ENCODE measurements around the gene PTPRD. TPM values are rescaled to one million over a fixed set of nuclear protein-coding genes. Genes with fewer than 3 reads are reported as not detected.

PTPRD gene
- total RNA-seq, 2 experiments from 2014 or later = 0.10 TPM; not detected in 1

GRCh38 chr9:8904771-8905515 lies 1707.9 kb downstream of the PTPRD start:
- intact Hi-C loops (cut with micrococcal nuclease) = no loop called here
- POLR2A ChIA-PET = no interaction called here
- H3K4me3 Mint-ChIP-seq = no peak overlapping the region
- no peaks in the 10 kb centered on the region for H3K36me3 Mint-ChIP-seq
- no peak overlapping the region for H3K27ac Mint-ChIP-seq
- peaks cover 2% of the 10 kb centered on the region for H3K9me3 Mint-ChIP-seq
- H3K27me3 Mint-ChIP-seq = no peaks in the 10 kb centered on the region
- no peak for DNase-seq
- H3K4me1 Mint-ChIP-seq (ENCODE audit: low read depth) = no peaks in the 10 kb centered on the region
- CTCF ChIA-PET = no interaction called here

DNA sequence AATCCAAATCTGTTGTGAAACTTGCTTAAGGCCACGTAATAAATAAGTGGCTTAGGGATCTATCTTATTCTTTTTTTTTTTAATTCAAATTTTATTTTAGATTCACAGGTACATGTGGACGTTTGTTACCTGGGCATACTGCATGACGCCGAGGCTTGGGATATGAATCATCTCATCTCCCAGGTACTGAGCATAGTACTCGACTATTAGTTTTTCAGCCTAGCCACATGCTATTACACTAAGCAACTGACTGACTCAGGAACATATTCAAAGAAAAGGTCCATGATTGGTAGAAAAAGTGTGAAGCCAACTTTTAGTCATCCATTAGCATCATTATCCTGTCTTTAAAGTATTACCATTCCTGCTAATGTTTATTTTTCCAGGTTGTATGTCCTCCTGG lies 1709.7 kb downstream of the PTPRD start:
- no peak overlapping the region for H3K4me3 Mint-ChIP-seq
- ChIA-PET CTCF (no interaction called here), POLR2A (no interaction called here)
- no peaks in the 10 kb centered on the region for H3K4me1 Mint-ChIP-seq (ENCODE audit: low read depth)
- H3K36me3 Mint-ChIP-seq = no peaks in the 10 kb centered on the region
- H3K27ac Mint-ChIP-seq = no peak overlapping the region
- H3K27me3 Mint-ChIP-seq = no peaks in the 10 kb centered on the region
- DNase-seq = no peak
- intact Hi-C loops (cut with micrococcal nuclease) = no loop called here
- no peaks in the 10 kb centered on the region for H3K9me3 Mint-ChIP-seq

- CTCF ChIA-PET = no interaction called here
- Mint-ChIP-seq H3K36me3 (no peaks in the 10 kb centered on the region), H3K27ac (no peak overlapping the region), H3K27me3 (no peaks in the 10 kb centered on the region), H3K4me1 (ENCODE audit: low read depth) (no peaks in the 10 kb centered on the region), H3K9me3 (no peaks in the 10 kb centered on the region), H3K4me3 (no peak overlapping the region)
- POLR2A ChIA-PET = no interaction called here
- intact Hi-C loops (cut with micrococcal nuclease) = no loop called here
- DNase-seq = no peak
Observed at GRCh38 chr9:8901146-8901545, 1711.7 kb downstream of the PTPRD start.

DNA sequence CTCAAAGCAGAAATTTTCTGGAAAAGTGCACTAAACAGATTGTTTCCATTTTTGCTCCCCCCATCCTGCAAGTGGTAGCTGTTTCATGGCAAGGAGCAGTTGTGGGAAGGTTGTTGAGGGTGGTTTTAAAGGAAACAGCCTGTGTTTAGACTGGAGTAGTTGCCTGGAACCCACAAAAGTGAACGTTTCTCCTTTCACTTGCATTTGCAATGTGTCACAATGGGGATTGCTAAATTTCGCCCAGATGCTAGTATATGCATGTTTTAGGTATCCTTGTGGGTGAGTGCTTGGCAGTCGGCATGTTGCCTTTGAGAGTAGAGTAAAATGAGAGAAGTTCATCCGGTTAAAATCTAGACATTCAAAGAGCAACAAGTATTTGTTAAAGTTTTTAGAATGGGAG lies 1713.3 kb downstream of the PTPRD start:
- H3K4me3 Mint-ChIP-seq = no peak overlapping the region
- intact Hi-C loops (cut with micrococcal nuclease) = loop anchor here (5.0 kb wide), 2 partner anchors 482 to 1327 kb away; no protein-coding TSS in a partner anchor
- DNase-seq = no peak
- no peaks in the 10 kb centered on the region for H3K27me3 Mint-ChIP-seq
- no peaks in the 10 kb centered on the region for H3K36me3 Mint-ChIP-seq
- H3K27ac Mint-ChIP-seq = no peak overlapping the region
- CTCF ChIA-PET = no interaction called here
- POLR2A ChIA-PET = interaction anchor here (0.5 kb wide), 1 partner anchor 837 kb away, joined by 3 read pairs; no protein-coding TSS in a partner anchor
- H3K9me3 Mint-ChIP-seq = no peaks in the 10 kb centered on the region
- no peaks in the 10 kb centered on the region for H3K4me1 Mint-ChIP-seq (ENCODE audit: low read depth)

GRCh38 chr9:8895861-8896224 lies 1717.0 kb downstream of the PTPRD start:
- H3K36me3 Mint-ChIP-seq = no peaks in the 10 kb centered on the region
- POLR2A ChIA-PET = no interaction called here
- no peaks in the 10 kb centered on the region for H3K9me3 Mint-ChIP-seq
- intact Hi-C loops (cut with micrococcal nuclease) = loop anchor here (5.0 kb wide), 2 partner anchors 479 to 1324 kb away; no protein-coding TSS in a partner anchor
- no peak overlapping the region for H3K4me3 Mint-ChIP-seq
- no peaks in the 10 kb centered on the region for H3K4me1 Mint-ChIP-seq (ENCODE audit: low read depth)
- no peak overlapping the region for H3K27ac Mint-ChIP-seq
- CTCF ChIA-PET = interaction anchor here (0.6 to 2.2 kb wide), 9 partner anchors 18 to 1605 kb away, joined by 3 to 6 read pairs (median 3); no protein-coding TSS in a partner anchor
- H3K27me3 Mint-ChIP-seq = no peaks in the 10 kb centered on the region
- DNase-seq = no peak

- ChIA-PET POLR2A (no interaction called here), CTCF (interaction anchor here (0.6 to 2.2 kb wide), 9 partner anchors 17 to 1604 kb away, joined by 3 to 6 read pairs (median 3); no protein-coding TSS in a partner anchor)
- no peaks in the 10 kb centered on the region for H3K36me3 Mint-ChIP-seq
- intact Hi-C loops (cut with micrococcal nuclease) = loop anchor here (5.0 kb wide), 2 partner anchors 478 to 1323 kb away; no protein-coding TSS in a partner anchor
- H3K9me3 Mint-ChIP-seq = no peaks in the 10 kb centered on the region
- no peaks in the 10 kb centered on the region for H3K27me3 Mint-ChIP-seq
- no peak overlapping the region for H3K27ac Mint-ChIP-seq
- no peak for DNase-seq
- H3K4me3 Mint-ChIP-seq = no peak overlapping the region
- no peaks in the 10 kb centered on the region for H3K4me1 Mint-ChIP-seq (ENCODE audit: low read depth)
Observed at GRCh38 chr9:8895106-8895860, 1717.5 kb downstream of the PTPRD start.

DNA sequence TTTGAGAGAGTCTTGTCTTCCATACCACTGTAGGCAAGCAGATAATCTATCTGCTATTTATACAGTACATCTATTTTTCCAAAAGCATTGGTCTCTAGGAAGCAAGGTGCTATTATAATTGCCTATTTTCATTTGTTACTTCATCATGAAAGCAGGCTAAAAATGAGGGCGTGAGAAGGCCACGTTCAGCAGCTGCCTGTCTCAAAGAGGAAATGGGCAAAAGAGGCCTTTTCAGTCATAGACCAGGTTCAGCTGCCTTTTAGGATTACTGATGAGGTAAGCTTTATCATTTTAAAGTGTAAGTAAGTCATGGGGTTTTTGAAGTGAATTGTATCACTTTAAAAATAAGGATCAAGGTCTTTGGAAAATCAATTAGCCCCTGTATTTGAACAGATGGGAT lies 1722.1 kb downstream of the PTPRD start:
- no peak for DNase-seq
- Mint-ChIP-seq H3K27ac (no peak overlapping the region), H3K36me3 (no peaks in the 10 kb centered on the region), H3K9me3 (no peaks in the 10 kb centered on the region), H3K4me1 (ENCODE audit: low read depth) (no peaks in the 10 kb centered on the region), H3K4me3 (no peak overlapping the region), H3K27me3 (no peaks in the 10 kb centered on the region)
- intact Hi-C loops (cut with micrococcal nuclease) = no loop called here
- POLR2A ChIA-PET = no interaction called here
- CTCF ChIA-PET = no interaction called here

DNA sequence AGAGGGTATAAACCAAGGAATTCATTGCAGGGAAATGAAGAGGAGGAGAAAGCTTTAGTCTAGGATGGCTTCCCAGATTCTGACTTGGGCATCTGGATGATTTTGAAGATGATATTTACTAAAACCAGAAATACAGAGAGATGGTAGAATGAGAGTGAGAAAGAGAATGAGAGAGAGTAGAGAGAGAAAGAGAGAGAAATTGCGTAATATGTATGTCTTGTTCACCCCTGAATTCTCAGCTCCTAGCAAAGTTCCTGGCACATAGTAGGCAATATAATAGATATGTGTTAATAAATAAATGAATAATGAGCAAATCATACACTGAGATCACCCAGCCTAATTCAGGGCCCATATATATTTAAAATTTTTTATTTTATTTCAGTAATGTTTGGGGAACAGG lies 1723.7 kb downstream of the PTPRD start:
- no peaks in the 10 kb centered on the region for H3K9me3 Mint-ChIP-seq
- no peaks in the 10 kb centered on the region for H3K36me3 Mint-ChIP-seq
- ChIA-PET POLR2A (no interaction called here), CTCF (no interaction called here)
- no peaks in the 10 kb centered on the region for H3K4me1 Mint-ChIP-seq (ENCODE audit: low read depth)
- H3K4me3 Mint-ChIP-seq = no peak overlapping the region
- intact Hi-C loops (cut with micrococcal nuclease) = no loop called here
- no peaks in the 10 kb centered on the region for H3K27me3 Mint-ChIP-seq
- no peak overlapping the region for H3K27ac Mint-ChIP-seq
- no peak for DNase-seq

DNA sequence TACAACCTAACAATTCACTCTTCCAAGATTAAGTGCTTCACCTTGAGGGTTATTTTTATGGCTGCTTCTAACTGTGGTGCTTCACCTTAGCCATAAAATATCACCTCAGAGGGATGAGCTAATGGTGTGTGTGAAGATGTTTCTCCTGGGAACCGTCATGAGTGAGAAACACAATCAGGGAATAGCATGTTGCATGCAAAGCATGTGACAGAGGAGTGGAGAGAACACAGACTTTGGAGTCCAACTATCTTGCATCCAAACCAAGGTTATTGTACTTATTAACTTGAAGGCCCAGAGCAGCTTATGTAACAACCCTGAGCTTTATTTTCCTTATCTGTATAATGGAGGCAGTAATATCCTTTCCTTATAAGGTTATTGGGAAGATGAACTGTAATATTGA lies 1724.2 kb downstream of the PTPRD start:
- no peaks in the 10 kb centered on the region for H3K36me3 Mint-ChIP-seq
- H3K27ac Mint-ChIP-seq = no peak overlapping the region
- CTCF ChIA-PET = no interaction called here
- DNase-seq = no peak
- no peaks in the 10 kb centered on the region for H3K4me1 Mint-ChIP-seq (ENCODE audit: low read depth)
- no peak overlapping the region for H3K4me3 Mint-ChIP-seq
- intact Hi-C loops (cut with micrococcal nuclease) = no loop called here
- no peaks in the 10 kb centered on the region for H3K9me3 Mint-ChIP-seq
- H3K27me3 Mint-ChIP-seq = no peaks in the 10 kb centered on the region
- POLR2A ChIA-PET = no interaction called here

DNA sequence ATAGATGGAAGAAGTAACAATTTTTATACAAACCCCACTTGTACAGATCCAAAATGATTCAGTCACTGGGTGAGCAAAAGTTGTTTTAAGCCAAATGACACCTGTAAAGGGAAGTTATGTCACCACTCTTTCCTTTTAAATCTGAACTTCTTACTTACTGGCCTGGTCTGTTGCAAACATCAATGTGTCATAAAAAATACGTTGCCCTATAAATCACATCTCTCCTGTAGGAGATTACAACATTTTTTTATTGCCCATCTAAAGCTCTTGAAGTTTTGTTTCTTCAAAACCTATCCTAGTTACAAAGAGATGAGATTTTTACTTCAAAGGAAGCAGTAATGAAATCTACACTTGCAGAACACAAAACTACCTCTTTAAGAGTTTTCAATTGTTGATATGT lies 1725.4 kb downstream of the PTPRD start:
- intact Hi-C loops (cut with micrococcal nuclease) = no loop called here
- Mint-ChIP-seq H3K27ac (no peak overlapping the region), H3K27me3 (no peaks in the 10 kb centered on the region), H3K4me1 (ENCODE audit: low read depth) (no peaks in the 10 kb centered on the region), H3K36me3 (no peaks in the 10 kb centered on the region), H3K9me3 (no peaks in the 10 kb centered on the region), H3K4me3 (no peak overlapping the region)
- DNase-seq = no peak
- POLR2A ChIA-PET = no interaction called here
- CTCF ChIA-PET = no interaction called here

GRCh38 chr9:8883321-8883720 lies 1729.5 kb downstream of the PTPRD start:
- Mint-ChIP-seq H3K27me3 (no peaks in the 10 kb centered on the region), H3K9me3 (no peaks in the 10 kb centered on the region), H3K4me1 (ENCODE audit: low read depth) (no peaks in the 10 kb centered on the region), H3K36me3 (no peaks in the 10 kb centered on the region), H3K4me3 (no peak overlapping the region), H3K27ac (no peak overlapping the region)
- no peak for DNase-seq
- POLR2A ChIA-PET = no interaction called here
- CTCF ChIA-PET = no interaction called here
- intact Hi-C loops (cut with micrococcal nuclease) = no loop called here

DNA sequence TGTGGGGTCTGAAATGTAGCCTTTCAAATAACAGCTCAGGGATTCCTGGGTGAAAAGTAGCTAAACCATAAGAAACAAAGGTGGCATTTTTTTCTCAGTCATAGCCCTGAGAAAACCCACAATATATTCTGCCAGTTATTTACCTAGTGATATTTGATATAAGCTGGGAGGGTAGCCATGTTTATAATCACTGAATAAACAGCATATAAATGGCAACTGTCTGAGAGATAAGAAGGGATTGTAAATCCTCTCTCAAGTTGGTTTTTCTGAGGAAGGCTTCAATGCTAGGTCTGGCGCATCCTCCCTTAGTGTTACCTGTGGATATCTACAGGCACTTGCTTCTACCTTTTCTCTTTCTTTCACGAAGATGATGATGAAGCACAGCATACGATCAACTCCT lies 1732.7 kb downstream of the PTPRD start:
- intact Hi-C loops (cut with micrococcal nuclease) = no loop called here
- Mint-ChIP-seq H3K4me3 (no peak overlapping the region), H3K36me3 (no peaks in the 10 kb centered on the region), H3K4me1 (ENCODE audit: low read depth) (no peaks in the 10 kb centered on the region), H3K9me3 (no peaks in the 10 kb centered on the region), H3K27ac (no peak overlapping the region), H3K27me3 (no peaks in the 10 kb centered on the region)
- ChIA-PET CTCF (no interaction called here), POLR2A (no interaction called here)
- no peak for DNase-seq

DNA sequence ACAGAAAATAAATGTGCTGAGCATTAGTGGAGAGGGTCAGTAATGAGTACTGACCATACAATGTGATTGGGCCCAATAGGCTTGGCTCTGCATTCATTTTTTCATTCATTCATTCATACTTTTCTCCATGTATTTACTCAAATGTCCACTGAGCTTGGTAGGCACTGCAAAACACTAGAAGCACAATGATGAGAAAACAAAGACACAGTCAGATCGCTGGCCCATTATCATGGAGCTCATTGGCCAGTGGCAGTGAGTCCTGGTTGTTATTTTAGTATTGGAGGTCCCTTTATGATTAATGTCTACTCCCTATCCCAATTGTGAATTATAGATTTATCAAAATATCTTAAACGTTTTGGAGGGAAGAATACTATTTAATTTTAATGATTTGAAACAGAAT lies 1733.5 kb downstream of the PTPRD start:
- Mint-ChIP-seq H3K27ac (no peak overlapping the region), H3K4me3 (no peak overlapping the region), H3K9me3 (no peaks in the 10 kb centered on the region), H3K4me1 (ENCODE audit: low read depth) (no peaks in the 10 kb centered on the region), H3K27me3 (no peaks in the 10 kb centered on the region), H3K36me3 (no peaks in the 10 kb centered on the region)
- CTCF ChIA-PET = no interaction called here
- POLR2A ChIA-PET = no interaction called here
- intact Hi-C loops (cut with micrococcal nuclease) = no loop called here
- no peak for DNase-seq
